Measurements from ENCODE around the gene ZNF76.
"Not testable (repeated sequence)": the region's sequence is repeated elsewhere in the genome, so short reads cannot be mapped to it uniquely, and the experiment has no call there.

GRCh38 chr6:35308543-35308942, 49.0 kb downstream of the ZNF76 start:
- TF ChIP-seq POLR2A (IDR thresholded peaks at IDR 0.05; ENCODE audit: low read length); GATA1 (IDR thresholded peaks at IDR 0.05; ENCODE audit: low read depth, low read length): not testable (repeated sequence)
